ENCODE measurements around the gene RARG. TPM values are rescaled to one million over a fixed set of nuclear protein-coding genes. Genes with fewer than 3 reads are reported as not detected.

The RARG gene
- total RNA-seq, 1 donor from 2014 or later: 79.1 TPM

- Histone ChIP-seq H3K4me3 (no peak overlapping the region), H3K9me3 (no peaks in the 10 kb centered on the region), H3K27ac (peak overlapping the region; percentile 99), H3K4me1 (peaks cover 64% of the 10 kb centered on the region), H3K36me3 (peaks cover 0 to 58% of the 10 kb centered on the region in 2 donors), H3K27me3 (no peaks in the 10 kb centered on the region)
- no peak for DNase-seq (ENCODE audit: extremely low spot score in 2 of 2)
- TF ChIP-seq CTCF (IDR thresholded peaks at IDR 0.05): no peak
- intact Hi-C loops (cut with DNase I): loop anchor here (5.0 to 10.0 kb wide), 3 partner anchors 37 to 200 kb away; a partner anchor contains a TSS
Measured at GRCh38 chr12:53214687-53215455, 17.1 kb downstream of the RARG start.

GRCh38 chr12:53214221-53214620 is 17.8 kb downstream of the RARG start:
- Histone ChIP-seq H3K4me1 (peaks cover 63% of the 10 kb centered on the region), H3K27me3 (no peaks in the 10 kb centered on the region), H3K4me3 (no peak overlapping the region), H3K36me3 (peaks cover 0 to 61% of the 10 kb centered on the region in 2 donors), H3K27ac (peak overlapping the region; percentile 99), H3K9me3 (no peaks in the 10 kb centered on the region)
- DNase-seq (ENCODE audit: extremely low spot score in 2 of 2): no peak
- intact Hi-C loops (cut with DNase I): loop anchor here (5.0 to 10.0 kb wide), 2 partner anchors 73 to 201 kb away; no protein-coding TSS in a partner anchor
- TF ChIP-seq POLR2A (IDR thresholded peaks at IDR 0.05) (no peak), POLR2AphosphoS5 (IDR thresholded peaks at IDR 0.05; ENCODE audit: insufficient read depth in 1 of 2, low read depth in 1 of 2) (no peak), CTCF (IDR thresholded peaks at IDR 0.05) (no peak)

GRCh38 chr12:53213348-53213747 is 18.7 kb downstream of the RARG start:
- Histone ChIP-seq H3K27ac (peak overlapping the region; percentile 99), H3K9me3 (no peaks in the 10 kb centered on the region), H3K4me1 (peaks cover 64% of the 10 kb centered on the region), H3K36me3 (peaks cover 0 to 61% of the 10 kb centered on the region in 2 donors), H3K27me3 (no peaks in the 10 kb centered on the region), H3K4me3 (no peak overlapping the region)
- DNase-seq (ENCODE audit: extremely low spot score in 2 of 2): no peak
- intact Hi-C loops (cut with DNase I): loop anchor here (5.0 to 10.0 kb wide), 2 partner anchors 74 to 201 kb away; no protein-coding TSS in a partner anchor
- TF ChIP-seq POLR2A (IDR thresholded peaks at IDR 0.05) (no peak), POLR2AphosphoS5 (IDR thresholded peaks at IDR 0.05; ENCODE audit: insufficient read depth in 1 of 2, low read depth in 1 of 2) (peak in 1 of 2 donors; percentile 40), CTCF (IDR thresholded peaks at IDR 0.05) (peak; percentile 92 to 98 (median 96))

- DNase-seq (ENCODE audit: extremely low spot score in 2 of 2): no peak
- Histone ChIP-seq H3K27ac (peak overlapping the region; percentile 99), H3K9me3 (no peaks in the 10 kb centered on the region), H3K4me3 (no peak overlapping the region), H3K27me3 (no peaks in the 10 kb centered on the region), H3K4me1 (peaks cover 65% of the 10 kb centered on the region), H3K36me3 (peaks cover 0 to 61% of the 10 kb centered on the region in 2 donors)
- TF ChIP-seq CTCF (IDR thresholded peaks at IDR 0.05) (no peak), POLR2AphosphoS5 (IDR thresholded peaks at IDR 0.05; ENCODE audit: insufficient read depth in 1 of 2, low read depth in 1 of 2) (no peak), POLR2A (IDR thresholded peaks at IDR 0.05) (no peak)
- intact Hi-C loops (cut with DNase I): loop anchor here (5.0 to 10.0 kb wide), 2 partner anchors 74 to 202 kb away; no protein-coding TSS in a partner anchor
Measured at GRCh38 chr12:53212931-53213330, 19.1 kb downstream of the RARG start.
